GM23338 (cell line): ENCODE data around the gene IFT74. TPM values are rescaled to one million over a fixed set of nuclear protein-coding genes. Genes with fewer than 3 reads are reported as not detected.

ENCODE experiments used
- ATAC-seq: fragments of 200-7000 bp; cut with Tn5 transposase; 3 replicates; pipeline ENCODE4 v1.9.1; 2020
- DNase-seq: peaks from one replicate; pipeline ENCODE4 v3.0.0-alpha.2; 2015; ENCODE audit warnings: low spot score
- H2AFZ ChIP-seq: fragments of 200-600 bp; sonication (generic); 2 replicates; pipeline ENCODE4 v1.8.0; 2016; ENCODE audit warnings: antibody characterized with exemption, mild to moderate bottlenecking, moderate library complexity
- H3F3A ChIP-seq: fragments of 200-600 bp; sonication (generic); replicated peaks from 2 replicates; pipeline ENCODE4 v1.8.0; 2017; ENCODE audit warnings: antibody characterized with exemption, mixed run types, low read depth
- H3K27ac ChIP-seq: fragments of 200-600 bp; sonication (generic); 2 replicates; pipeline ENCODE4 v1.6.1; 2016; ENCODE audit warnings: low read depth
- H3K27me3 ChIP-seq: fragments of 200-600 bp; sonication (generic); 2 replicates; pipeline ENCODE4 v1.8.0; 2016; ENCODE audit warnings: mild to moderate bottlenecking, mixed run types, moderate library complexity; ENCODE audit not compliant: insufficient read depth
- H3K36me3 ChIP-seq: fragments of 200-600 bp; sonication (generic); 2 replicates; pipeline ENCODE4 v1.8.0; 2016; ENCODE audit warnings: mild to moderate bottlenecking; ENCODE audit not compliant: insufficient read depth
- H3K4me1 ChIP-seq: fragments of 200-600 bp; sonication (generic); 2 replicates; pipeline ENCODE4 v1.8.0; 2016; ENCODE audit warnings: mild to moderate bottlenecking, moderate library complexity; ENCODE audit not compliant: insufficient read depth
- H3K4me2 ChIP-seq: fragments of 200-600 bp; sonication (generic); 2 replicates; pipeline ENCODE4 v1.7.1; 2017; ENCODE audit warnings: mixed run types
- H3K4me3 ChIP-seq: fragments of 200-600 bp; sonication (generic); 2 replicates; pipeline ENCODE4 v1.6.1; 2016; ENCODE audit warnings: mixed run types
- H3K79me2 ChIP-seq: fragments of 200-600 bp; sonication (generic); replicated peaks from 2 replicates; pipeline ENCODE4 v1.8.0; 2017; ENCODE audit warnings: mild to moderate bottlenecking; ENCODE audit not compliant: insufficient read depth
- H3K9me2 ChIP-seq: fragments of 200-600 bp; sonication (generic); 2 replicates; pipeline ENCODE4 v1.8.0; 2017; ENCODE audit not compliant: insufficient read depth
- H4K20me1 ChIP-seq: fragments of 200-600 bp; sonication (generic); replicated peaks from 2 replicates; pipeline ENCODE4 v1.8.0; 2017; ENCODE audit warnings: mild to moderate bottlenecking; ENCODE audit not compliant: insufficient read depth
- H3K27ac Mint-ChIP-seq: 2 replicates; pipeline ENCODE4 v1.8.0; 2020; ENCODE audit warnings: inconsistent platforms, mild to moderate bottlenecking, moderate library complexity, mixed read lengths
- H3K27me3 Mint-ChIP-seq: 3 replicates; pipeline ENCODE4 v1.8.0; 2022; ENCODE audit warnings: low read depth, mild to moderate bottlenecking, moderate library complexity, mixed read lengths, inconsistent platforms; ENCODE audit not compliant: insufficient read depth, poor library complexity
- H3K36me3 Mint-ChIP-seq: 3 replicates; pipeline ENCODE4 v1.8.0; 2021; ENCODE audit warnings: low read depth, mild to moderate bottlenecking, inconsistent platforms, moderate library complexity, mixed read lengths
- H3K4me1 Mint-ChIP-seq: 3 replicates; pipeline ENCODE4 v1.8.0; 2020; ENCODE audit warnings: mild to moderate bottlenecking, inconsistent platforms, mixed read lengths
- H3K4me3 Mint-ChIP-seq: 3 replicates; pipeline ENCODE4 v1.8.0; 2021; ENCODE audit warnings: moderate library complexity, mild to moderate bottlenecking, inconsistent platforms, mixed read lengths
- H3K9me3 Mint-ChIP-seq: 3 replicates; pipeline ENCODE4 v1.8.0; 2020; ENCODE audit warnings: moderate library complexity, mild to moderate bottlenecking, inconsistent platforms, mixed read lengths
- CREB1 ChIP-seq: fragments of 250-450 bp; sonication (Bioruptor Pico); IDR thresholded peaks from 2 replicates; pipeline ENCODE4 v1.5.0; 2020; ENCODE audit warnings: low read depth, mild to moderate bottlenecking, moderate library complexity
- CTCF ChIP-seq, 2 experiments: fragments of 200-600 bp in 1 of 2; sonication (generic) in 1 of 2; conservative IDR thresholded peaks; 2 replicates each; pipeline versions ENCODE4 v1.5.1 to v1.6.1; 2016 to 2017; ENCODE audit warnings: antibody characterized with exemption in 2 of 2, low read depth in 2 of 2, mild to moderate bottlenecking in 2 of 2, moderate library complexity in 1 of 2
- ETS1 ChIP-seq: IDR thresholded peaks from 2 replicates; pipeline ENCODE4 v1.6.1; 2016; ENCODE audit warnings: antibody characterized with exemption
- EZH2phosphoT487 ChIP-seq: fragments of 200-600 bp; sonication (generic); IDR thresholded peaks from one replicate; pipeline ENCODE4 v1.8.1; 2018; ENCODE audit warnings: antibody characterized with exemption; ENCODE audit not compliant: unreplicated experiment
- JUNB ChIP-seq: IDR thresholded peaks from one replicate; pipeline ENCODE4 v1.6.1; 2016; ENCODE audit warnings: antibody characterized with exemption; ENCODE audit not compliant: unreplicated experiment
- NANOG ChIP-seq: IDR thresholded peaks from 2 replicates; pipeline ENCODE4 v1.6.1; 2016; ENCODE audit warnings: antibody characterized with exemption, borderline replicate concordance
- POLR2AphosphoS5 ChIP-seq: IDR thresholded peaks from 2 replicates; pipeline ENCODE4 v1.6.1; 2016; ENCODE audit warnings: antibody characterized with exemption, low read depth
- STAT1 ChIP-seq: IDR thresholded peaks from one replicate; pipeline ENCODE4 v1.6.1; 2016; ENCODE audit warnings: antibody characterized with exemption; ENCODE audit not compliant: unreplicated experiment
- ZNF114 ChIP-seq: fragments of 250-450 bp; sonication (Bioruptor Pico); IDR thresholded peaks from 2 replicates; pipeline ENCODE4 v1.5.0; 2020; ENCODE audit warnings: mild to moderate bottlenecking, moderate library complexity
- ZNF331 ChIP-seq: fragments of 250-450 bp; sonication (Bioruptor Pico); IDR thresholded peaks from 2 replicates; pipeline ENCODE4 v1.5.0; 2020; ENCODE audit warnings: low read depth, mild to moderate bottlenecking, moderate library complexity
- polyA plus RNA-seq: library from polyadenylated mRNA; unstranded; fragments of >200 nt; fragmentation: Nextera tagmentation; extraction: Ambion mirVana; gene quantifications from 2 replicates; pipeline ENCODE4 v1.2.1, GENCODE V29; 2016
- total RNA-seq: library from RNA; depleted of rRNA; stranded (reverse); fragments of >200 nt; shearing (Covaris generic); gene quantifications from 2 replicates; pipeline ENCODE4 v1.2.3, GENCODE V29; 2014
- TF ChIP-seq, protein P1 (sequence below): fragments of 250-450 bp; sonication (Bioruptor Pico); IDR thresholded peaks from 2 replicates; pipeline ENCODE4 v1.5.0; 2020; ENCODE audit warnings: mild to moderate bottlenecking, moderate library complexity

Gene IFT74
- total and polyA plus RNA-seq, 2 experiments from 2014 or later: 14.6 to 30.0 TPM

DNA sequence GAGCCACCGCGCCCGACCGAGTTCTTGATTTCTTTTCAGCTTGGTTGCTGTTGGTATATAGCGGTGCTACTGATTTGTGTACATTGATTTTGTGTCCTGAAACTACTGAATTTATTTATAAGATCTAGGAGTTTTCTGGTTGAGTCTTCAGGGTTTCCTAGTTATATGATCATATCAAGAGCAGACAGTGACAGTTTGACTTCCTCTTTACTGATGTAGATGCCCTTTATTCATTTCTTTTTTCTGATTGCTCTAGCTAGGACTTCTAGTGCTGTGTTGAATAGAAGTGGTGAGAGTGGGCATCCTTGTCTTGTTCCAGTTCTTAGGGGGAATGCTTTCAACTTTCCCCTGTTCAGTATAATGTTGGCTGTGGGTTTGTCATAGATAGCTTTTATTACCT, 66.7 kb downstream of the IFT74 start (continued):
- TF ChIP-seq, protein P1, sequence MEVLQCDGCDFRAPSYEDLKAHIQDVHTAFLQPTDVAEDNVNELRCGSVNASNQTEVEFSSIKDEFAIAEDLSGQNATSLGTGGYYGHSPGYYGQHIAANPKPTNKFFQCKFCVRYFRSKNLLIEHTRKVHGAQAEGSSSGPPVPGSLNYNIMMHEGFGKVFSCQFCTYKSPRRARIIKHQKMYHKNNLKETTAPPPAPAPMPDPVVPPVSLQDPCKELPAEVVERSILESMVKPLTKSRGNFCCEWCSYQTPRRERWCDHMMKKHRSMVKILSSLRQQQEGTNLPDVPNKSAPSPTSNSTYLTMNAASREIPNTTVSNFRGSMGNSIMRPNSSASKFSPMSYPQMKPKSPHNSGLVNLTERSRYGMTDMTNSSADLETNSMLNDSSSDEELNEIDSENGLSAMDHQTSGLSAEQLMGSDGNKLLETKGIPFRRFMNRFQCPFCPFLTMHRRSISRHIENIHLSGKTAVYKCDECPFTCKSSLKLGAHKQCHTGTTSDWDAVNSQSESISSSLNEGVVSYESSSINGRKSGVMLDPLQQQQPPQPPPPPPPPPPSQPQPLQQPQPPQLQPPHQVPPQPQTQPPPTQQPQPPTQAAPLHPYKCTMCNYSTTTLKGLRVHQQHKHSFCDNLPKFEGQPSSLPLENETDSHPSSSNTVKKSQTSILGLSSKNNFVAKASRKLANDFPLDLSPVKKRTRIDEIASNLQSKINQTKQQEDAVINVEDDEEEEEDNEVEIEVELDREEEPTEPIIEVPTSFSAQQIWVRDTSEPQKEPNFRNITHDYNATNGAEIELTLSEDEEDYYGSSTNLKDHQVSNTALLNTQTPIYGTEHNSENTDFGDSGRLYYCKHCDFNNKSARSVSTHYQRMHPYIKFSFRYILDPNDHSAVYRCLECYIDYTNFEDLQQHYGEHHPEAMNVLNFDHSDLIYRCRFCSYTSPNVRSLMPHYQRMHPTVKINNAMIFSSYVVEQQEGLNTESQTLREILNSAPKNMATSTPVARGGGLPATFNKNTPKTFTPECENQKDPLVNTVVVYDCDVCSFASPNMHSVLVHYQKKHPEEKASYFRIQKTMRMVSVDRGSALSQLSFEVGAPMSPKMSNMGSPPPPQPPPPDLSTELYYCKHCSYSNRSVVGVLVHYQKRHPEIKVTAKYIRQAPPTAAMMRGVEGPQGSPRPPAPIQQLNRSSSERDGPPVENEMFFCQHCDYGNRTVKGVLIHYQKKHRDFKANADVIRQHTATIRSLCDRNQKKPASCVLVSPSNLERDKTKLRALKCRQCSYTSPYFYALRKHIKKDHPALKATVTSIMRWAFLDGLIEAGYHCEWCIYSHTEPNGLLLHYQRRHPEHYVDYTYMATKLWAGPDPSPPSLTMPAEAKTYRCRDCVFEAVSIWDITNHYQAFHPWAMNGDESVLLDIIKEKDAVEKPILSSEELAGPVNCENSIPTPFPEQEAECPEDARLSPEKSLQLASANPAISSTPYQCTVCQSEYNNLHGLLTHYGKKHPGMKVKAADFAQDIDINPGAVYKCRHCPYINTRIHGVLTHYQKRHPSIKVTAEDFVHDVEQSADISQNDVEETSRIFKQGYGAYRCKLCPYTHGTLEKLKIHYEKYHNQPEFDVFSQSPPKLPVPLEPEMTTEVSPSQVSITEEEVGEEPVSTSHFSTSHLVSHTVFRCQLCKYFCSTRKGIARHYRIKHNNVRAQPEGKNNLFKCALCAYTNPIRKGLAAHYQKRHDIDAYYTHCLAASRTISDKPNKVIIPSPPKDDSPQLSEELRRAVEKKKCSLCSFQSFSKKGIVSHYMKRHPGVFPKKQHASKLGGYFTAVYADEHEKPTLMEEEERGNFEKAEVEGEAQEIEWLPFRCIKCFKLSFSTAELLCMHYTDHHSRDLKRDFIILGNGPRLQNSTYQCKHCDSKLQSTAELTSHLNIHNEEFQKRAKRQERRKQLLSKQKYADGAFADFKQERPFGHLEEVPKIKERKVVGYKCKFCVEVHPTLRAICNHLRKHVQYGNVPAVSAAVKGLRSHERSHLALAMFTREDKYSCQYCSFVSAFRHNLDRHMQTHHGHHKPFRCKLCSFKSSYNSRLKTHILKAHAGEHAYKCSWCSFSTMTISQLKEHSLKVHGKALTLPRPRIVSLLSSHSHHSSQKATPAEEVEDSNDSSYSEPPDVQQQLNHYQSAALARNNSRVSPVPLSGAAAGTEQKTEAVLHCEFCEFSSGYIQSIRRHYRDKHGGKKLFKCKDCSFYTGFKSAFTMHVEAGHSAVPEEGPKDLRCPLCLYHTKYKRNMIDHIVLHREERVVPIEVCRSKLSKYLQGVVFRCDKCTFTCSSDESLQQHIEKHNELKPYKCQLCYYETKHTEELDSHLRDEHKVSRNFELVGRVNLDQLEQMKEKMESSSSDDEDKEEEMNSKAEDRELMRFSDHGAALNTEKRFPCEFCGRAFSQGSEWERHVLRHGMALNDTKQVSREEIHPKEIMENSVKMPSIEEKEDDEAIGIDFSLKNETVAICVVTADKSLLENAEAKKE (CRISPR knock-in tag): no peak
- TF ChIP-seq CREB1 (CRISPR knock-in tag) (no peak), JUNB (no peak)

DNA sequence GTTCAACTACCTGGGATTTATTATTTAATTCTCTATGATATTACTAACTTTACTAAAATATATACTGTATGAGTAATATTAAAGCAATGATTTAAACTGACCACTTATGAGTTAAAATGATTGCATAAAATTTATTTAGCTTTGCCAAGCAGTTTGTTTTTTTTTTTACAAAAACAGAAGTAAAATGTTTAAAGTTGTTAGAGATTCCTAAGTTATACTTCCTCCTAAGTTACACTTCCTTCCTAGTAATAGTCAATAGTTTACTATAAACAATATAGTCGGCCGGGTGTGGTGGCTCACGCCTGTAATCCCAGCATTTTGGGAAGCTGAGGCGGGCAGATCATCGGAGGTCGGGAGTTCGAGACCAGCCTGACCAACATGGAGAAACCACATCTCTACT, 73.0 kb downstream of the IFT74 start:
- no peaks in the 10 kb centered on the region for H3K9me3 Mint-ChIP-seq

More for the DNA sequence above, 73.0 kb downstream of the IFT74 start:
- ATAC-seq: no peak
- no peak for TF ChIP-seq ETS1
- TF ChIP-seq POLR2AphosphoS5: no peak
- TF ChIP-seq CREB1 (CRISPR knock-in tag): no peak
- TF ChIP-seq EZH2phosphoT487: no peak
- TF ChIP-seq CTCF (conservative IDR thresholded peaks at IDR 0.05; ENCODE audit: low read depth in 2 of 2): no peak
- TF ChIP-seq STAT1: no peak
- no peak for TF ChIP-seq ZNF114 (CRISPR knock-in tag)
- no peak for TF ChIP-seq ZNF331
- TF ChIP-seq NANOG: no peak
- Histone ChIP-seq H2AFZ (no peak overlapping the region), H3K9me2 (no peaks in the 10 kb centered on the region), H3K36me3 (no peaks in the 10 kb centered on the region; the same call in 1 of the 2 replicates), H3K4me1 (no peaks in the 10 kb centered on the region), H4K20me1 (no peaks in the 10 kb centered on the region), H3K79me2 (no peaks in the 10 kb centered on the region), H3F3A (no peaks in the 10 kb centered on the region), H3K4me2 (no peak overlapping the region), H3K27ac (no peak overlapping the region), H3K27me3 (no peaks in the 10 kb centered on the region), H3K4me3 (no peak overlapping the region)
- Mint-ChIP-seq H3K4me1 (no peaks in the 10 kb centered on the region), H3K27ac (no peak overlapping the region), H3K27me3 (peaks cover 4% of the 10 kb centered on the region), H3K4me3 (no peak overlapping the region), H3K36me3 (peaks cover 9% of the 10 kb centered on the region)
- no peak for DNase-seq
